Tibial artery (tissue), 4 donors: ENCODE measurements around the gene DLG2.

Experiments
- DNase-seq, 2 donors: peaks; one replicate each; pipeline ENCODE4 v3.0.0-alpha.2; 2019
- H3K27ac ChIP-seq, 2 donors: fragments of 200-600 bp; sonication (generic) in 1 of 2; 1 replicate in 1 of 2; 2 replicates in 1 of 2; pipeline ENCODE4 v1.5.1; 2018 to 2019; ENCODE audit warnings: mild to moderate bottlenecking in 1 of 2
- H3K27me3 ChIP-seq, 2 donors: fragments of 200-600 bp; sonication (generic) in 1 of 2; one replicate each; pipeline versions ENCODE4 v1.5.1 to v1.6.0; 2016 to 2019
- H3K36me3 ChIP-seq, 3 donors: fragments of 200-600 bp; sonication (generic) in 2 of 3; one replicate each; pipeline ENCODE4 v1.5.1; 2016 to 2019; ENCODE audit warnings: mild to moderate bottlenecking in 2 of 3
- H3K4me1 ChIP-seq, 4 donors: fragments of 200-600 bp; sonication (generic) in 2 of 4; 1 replicate in 3 of 4; 2 replicates in 1 of 4; pipeline ENCODE4 v1.5.1; 2016 to 2019
- H3K4me3 ChIP-seq, 2 donors: fragments of 200-600 bp; sonication (generic) in 1 of 2; 1 replicate in 1 of 2; 2 replicates in 1 of 2; pipeline ENCODE4 v1.5.1; 2018 to 2019; ENCODE audit warnings: mild to moderate bottlenecking in 2 of 2
- H3K9me3 ChIP-seq, 3 donors: fragments of 200-600 bp; sonication (generic) in 1 of 3; one replicate each; pipeline ENCODE4 v1.5.1; 2016 to 2019
- intact Hi-C: fragments of 100-400 bp; cut with DNase I; formaldehyde crosslinking; loops from one replicate; pipeline ENCODE4 v1.15.0; 2023; ENCODE audit warnings: low total_unique reads
- TF ChIP-seq, protein P1 (sequence below), 2 experiments: fragments of 200-600 bp in 1 of 2; fragments of 450-650 bp in 1 of 2; IDR thresholded peaks; one replicate each; pipeline ENCODE4 v1.5.1; 2017 to 2019; ENCODE audit warnings: antibody characterized with exemption in 2 of 2, mild to moderate bottlenecking in 1 of 2, moderate library complexity in 1 of 2

Gene DLG2

DNA sequence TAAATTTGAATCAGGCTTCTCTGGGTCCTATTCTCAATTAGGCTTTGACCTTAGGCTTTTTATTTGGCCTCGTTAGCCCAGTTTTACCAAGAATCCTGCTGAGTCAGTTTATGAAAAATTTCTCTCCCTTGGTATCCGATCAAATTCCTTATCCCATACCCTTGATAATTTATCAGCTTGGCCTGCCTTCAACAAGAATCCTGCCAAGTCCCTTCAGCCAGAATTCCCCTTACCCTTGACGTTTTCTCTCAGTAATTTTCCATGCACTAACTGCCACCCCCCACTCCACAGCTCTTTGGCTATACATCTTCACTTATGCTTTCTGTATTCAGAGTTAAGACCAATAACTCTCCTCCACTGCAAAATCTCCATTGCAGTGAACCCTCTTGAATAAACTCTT, 1530.0 kb downstream of the DLG2 start:
- H3K4me3 ChIP-seq, result no peak overlapping the region

DNA sequence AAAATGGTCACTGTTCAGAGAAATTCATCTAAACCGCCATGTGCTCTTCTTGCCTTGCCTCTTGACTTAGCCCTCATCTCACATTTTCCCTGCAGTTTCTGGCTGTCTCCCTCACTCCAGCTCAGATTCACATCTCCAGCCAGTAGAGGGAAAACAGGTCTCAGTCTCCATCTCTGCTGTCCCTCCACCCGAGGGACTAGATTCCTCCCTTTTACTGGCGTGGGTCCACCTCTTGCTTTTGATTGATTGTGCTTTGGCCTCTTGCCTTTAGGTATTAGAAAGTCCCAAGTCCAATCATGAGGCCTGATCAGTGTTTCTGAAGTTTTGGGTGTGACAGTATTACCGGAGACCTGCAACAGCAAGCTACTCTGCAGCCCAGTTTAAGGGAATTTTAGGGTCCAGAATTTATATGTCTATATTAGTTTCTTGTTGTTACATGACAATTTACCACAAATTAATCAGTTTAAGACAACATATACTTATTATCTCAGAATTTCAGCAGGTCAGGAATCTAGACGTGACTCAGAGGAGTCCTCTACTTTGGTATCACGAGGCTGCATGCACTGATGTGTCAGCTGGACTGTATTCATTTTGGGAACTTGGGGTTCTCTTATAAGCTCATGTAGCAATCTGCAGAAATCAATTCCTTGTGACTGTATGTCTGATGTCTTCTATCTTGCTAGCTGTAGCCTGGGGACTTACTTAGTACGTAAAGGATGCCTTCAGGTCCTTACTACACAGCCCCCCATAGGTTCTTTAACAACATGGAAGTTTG, 1535.7 kb downstream of the DLG2 start:
- H3K4me3 ChIP-seq, result no peak overlapping the region
- H3K4me1 ChIP-seq, result no peaks in the 10 kb centered on the region
- no peaks in the 10 kb centered on the region for H3K27me3 ChIP-seq
- H3K36me3 ChIP-seq, result no peaks in the 10 kb centered on the region
- intact Hi-C loops, result no loop called here
- H3K9me3 ChIP-seq, result no peaks in the 10 kb centered on the region
- DNase-seq, result no peak
- TF ChIP-seq, protein P1, sequence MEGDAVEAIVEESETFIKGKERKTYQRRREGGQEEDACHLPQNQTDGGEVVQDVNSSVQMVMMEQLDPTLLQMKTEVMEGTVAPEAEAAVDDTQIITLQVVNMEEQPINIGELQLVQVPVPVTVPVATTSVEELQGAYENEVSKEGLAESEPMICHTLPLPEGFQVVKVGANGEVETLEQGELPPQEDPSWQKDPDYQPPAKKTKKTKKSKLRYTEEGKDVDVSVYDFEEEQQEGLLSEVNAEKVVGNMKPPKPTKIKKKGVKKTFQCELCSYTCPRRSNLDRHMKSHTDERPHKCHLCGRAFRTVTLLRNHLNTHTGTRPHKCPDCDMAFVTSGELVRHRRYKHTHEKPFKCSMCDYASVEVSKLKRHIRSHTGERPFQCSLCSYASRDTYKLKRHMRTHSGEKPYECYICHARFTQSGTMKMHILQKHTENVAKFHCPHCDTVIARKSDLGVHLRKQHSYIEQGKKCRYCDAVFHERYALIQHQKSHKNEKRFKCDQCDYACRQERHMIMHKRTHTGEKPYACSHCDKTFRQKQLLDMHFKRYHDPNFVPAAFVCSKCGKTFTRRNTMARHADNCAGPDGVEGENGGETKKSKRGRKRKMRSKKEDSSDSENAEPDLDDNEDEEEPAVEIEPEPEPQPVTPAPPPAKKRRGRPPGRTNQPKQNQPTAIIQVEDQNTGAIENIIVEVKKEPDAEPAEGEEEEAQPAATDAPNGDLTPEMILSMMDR (IDR thresholded peaks at IDR 0.05), result no peak
- H3K27ac ChIP-seq, result no peak overlapping the region

More for the DNA sequence above, 1530.0 kb downstream of the DLG2 start:
- no peaks in the 10 kb centered on the region for H3K4me1 ChIP-seq
- no peak for DNase-seq
- intact Hi-C loops, result no loop called here
- H3K27me3 ChIP-seq, result no peaks in the 10 kb centered on the region
- TF ChIP-seq, protein P1 (IDR thresholded peaks at IDR 0.05), result no peak
- H3K27ac ChIP-seq, result no peak overlapping the region
- no peaks in the 10 kb centered on the region for H3K9me3 ChIP-seq
- H3K36me3 ChIP-seq, result no peaks in the 10 kb centered on the region

DNA sequence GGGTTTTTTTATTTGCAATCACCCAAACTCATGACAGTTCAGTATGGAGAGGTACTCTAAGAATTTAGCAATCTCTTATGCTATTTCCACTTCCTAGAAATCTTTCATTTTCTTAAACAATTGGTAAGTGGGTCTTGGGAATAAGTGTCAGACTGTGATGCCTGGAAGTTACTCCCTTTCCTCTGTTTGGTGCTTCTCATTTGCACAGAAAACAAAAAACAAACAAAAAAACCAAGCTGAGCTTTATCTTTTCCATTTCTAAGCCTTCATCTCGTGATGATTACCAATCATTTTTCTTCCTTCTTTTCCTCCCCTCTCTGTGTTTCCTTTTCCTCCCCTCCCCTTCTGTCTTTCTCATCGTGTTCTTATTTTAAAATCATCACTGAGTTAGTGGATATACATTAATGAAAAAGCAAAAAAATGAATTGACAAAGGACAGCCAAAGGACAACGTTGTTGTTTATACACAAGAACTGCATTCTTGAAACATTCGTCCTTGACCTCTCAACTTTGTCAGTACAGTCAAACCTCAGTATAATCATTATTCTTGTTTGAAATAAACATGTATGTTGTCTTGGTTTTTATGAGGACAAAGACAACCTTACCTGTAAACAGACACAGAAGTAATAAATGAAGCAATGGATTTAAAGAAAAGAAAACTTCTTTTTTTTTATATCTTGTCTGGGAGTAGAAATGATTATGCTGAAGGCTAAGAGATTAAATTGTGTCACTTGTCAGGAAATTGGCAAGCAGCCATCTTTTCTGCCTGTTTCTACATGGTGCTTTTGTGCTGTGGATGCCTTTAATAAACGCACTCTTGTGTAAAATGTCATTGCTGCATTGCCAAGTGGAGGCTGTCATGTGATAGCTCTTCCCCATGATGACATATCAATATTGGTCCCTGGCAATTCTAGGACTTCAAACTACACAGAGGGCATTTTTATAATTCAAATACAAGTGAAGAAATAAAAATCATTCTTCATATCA, 1537.8 kb downstream of the DLG2 start:
- no peak for DNase-seq
- H3K27me3 ChIP-seq, result no peaks in the 10 kb centered on the region
- H3K36me3 ChIP-seq, result no peaks in the 10 kb centered on the region
- intact Hi-C loops, result no loop called here
- no peak overlapping the region for H3K27ac ChIP-seq
- H3K9me3 ChIP-seq, result no peaks in the 10 kb centered on the region
- TF ChIP-seq, protein P1 (IDR thresholded peaks at IDR 0.05), result no peak
- H3K4me1 ChIP-seq, result no peaks in the 10 kb centered on the region
- H3K4me3 ChIP-seq, result no peak overlapping the region

DNA sequence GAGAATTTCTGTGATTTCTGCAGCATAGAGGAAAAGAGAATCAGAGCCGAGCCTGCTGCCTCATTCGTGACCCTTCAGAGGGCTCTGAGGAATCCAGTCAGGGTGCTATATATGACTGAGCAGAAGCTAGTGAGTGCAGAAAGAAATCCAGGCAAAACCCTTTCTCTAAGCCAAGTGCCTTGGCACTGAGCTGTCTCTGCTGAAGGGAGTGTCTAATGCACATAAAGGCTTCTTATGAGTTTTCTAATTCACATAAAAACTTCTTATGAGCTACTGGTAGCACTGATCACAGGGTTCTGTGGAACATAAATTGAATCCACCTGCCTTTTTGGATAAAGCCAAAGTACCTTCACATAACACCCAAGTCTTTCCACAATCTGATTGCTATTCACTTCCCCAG, 1555.3 kb downstream of the DLG2 start:
- no peaks in the 10 kb centered on the region for H3K9me3 ChIP-seq
- H3K4me1 ChIP-seq, result no peaks in the 10 kb centered on the region
- DNase-seq, result no peak
- TF ChIP-seq, protein P1 (IDR thresholded peaks at IDR 0.05), result no peak
- no peak overlapping the region for H3K4me3 ChIP-seq
- H3K27ac ChIP-seq, result no peak overlapping the region
- intact Hi-C loops, result no loop called here
- no peaks in the 10 kb centered on the region for H3K27me3 ChIP-seq
- H3K36me3 ChIP-seq, result no peaks in the 10 kb centered on the region

DNA sequence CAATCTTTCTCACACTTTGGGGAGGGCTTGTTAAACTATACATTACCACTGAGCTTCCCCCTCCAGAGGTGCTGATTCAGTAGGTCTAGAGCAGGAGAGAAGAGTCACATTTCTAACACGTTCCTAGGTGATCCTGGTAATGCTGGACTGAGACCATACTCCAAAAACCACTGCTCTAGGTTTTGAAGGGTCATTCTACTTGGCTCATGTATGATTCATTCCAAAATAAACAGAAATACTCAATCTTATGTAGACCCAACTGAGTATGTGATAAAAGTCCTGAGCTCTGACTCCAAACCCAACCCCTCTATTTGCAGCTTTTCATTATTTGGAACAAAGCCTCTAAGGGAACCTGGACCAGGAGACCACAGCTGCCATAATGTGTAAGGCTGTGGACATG, 1558.1 kb downstream of the DLG2 start:
- H3K27me3 ChIP-seq, result no peaks in the 10 kb centered on the region
- no peak for DNase-seq
- no peak overlapping the region for H3K4me3 ChIP-seq
- no peaks in the 10 kb centered on the region for H3K9me3 ChIP-seq
- intact Hi-C loops, result no loop called here
- TF ChIP-seq, protein P1 (IDR thresholded peaks at IDR 0.05), result no peak
- no peaks in the 10 kb centered on the region for H3K36me3 ChIP-seq
- H3K27ac ChIP-seq, result no peak overlapping the region
- no peaks in the 10 kb centered on the region for H3K4me1 ChIP-seq
